Esophagus muscularis mucosa (tissue), 3 donors: ENCODE results near the gene MACROH2A1.

ENCODE experiments used
- CTCF ChIP-seq, 3 experiments: fragments of 200-600 bp in 2 of 3; fragments of 450-650 bp in 1 of 3; sonication (generic) in 2 of 3; IDR thresholded peaks; one replicate each; pipeline ENCODE4 v1.5.1; 2017 to 2019; ENCODE audit warnings: antibody characterized with exemption in 3 of 3, mild to moderate bottlenecking in 2 of 3, moderate library complexity in 1 of 3
- POLR2A ChIP-seq: fragments of 450-650 bp; IDR thresholded peaks from one replicate; pipeline ENCODE4 v1.6.1; 2017; ENCODE audit warnings: antibody characterized with exemption, moderate library complexity, mild to moderate bottlenecking, low read depth
- POLR2AphosphoS5 ChIP-seq, 2 donors: sonication (generic); formaldehyde crosslinking; IDR thresholded peaks; one replicate each; pipeline ENCODE4 v1.6.1; 2017; ENCODE audit warnings: antibody characterized with exemption in 2 of 2

GRCh38 chr5:135332519-135333150, 66.4 kb downstream of the MACROH2A1 start:
- peak; percentile 50 to 59 (median 51) for TF ChIP-seq CTCF (IDR thresholded peaks at IDR 0.05)
- TF ChIP-seq POLR2AphosphoS5 (IDR thresholded peaks at IDR 0.05) = no peak
- no peak for TF ChIP-seq POLR2A
